ENCODE measurements around the gene SLC6A20.

The SLC6A20 gene

DNA sequence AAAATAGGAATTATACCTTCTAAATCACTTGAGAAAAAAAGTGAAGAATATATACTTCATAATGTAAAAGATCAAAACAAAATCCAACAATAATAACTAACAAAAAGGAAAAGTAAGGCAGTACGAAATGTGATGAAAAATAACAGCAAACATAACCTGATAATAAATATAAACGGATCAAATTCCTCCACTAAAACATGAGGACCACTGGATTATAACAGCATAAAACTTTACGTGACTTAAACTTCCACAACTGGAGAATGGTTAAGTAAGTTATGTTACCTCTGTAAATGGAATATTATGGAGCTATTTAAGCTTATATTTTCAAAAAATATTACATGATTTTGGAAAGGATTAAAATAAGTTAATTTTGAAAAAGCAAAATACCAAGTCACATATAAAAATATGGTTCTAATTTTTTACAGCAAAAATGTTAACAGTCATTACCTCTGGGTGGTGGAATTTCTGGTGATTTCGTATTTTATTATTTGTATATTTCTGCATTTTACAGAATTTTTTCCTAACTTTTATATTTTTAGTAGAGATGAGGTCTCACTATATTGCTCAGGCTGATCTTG lies 7.0 kb downstream of the SLC6A20 start:
- DNase-seq, result no peak
- no peak overlapping the region for H2BK12ac ChIP-seq (ENCODE audit: low read length in 2 of 2)
- H3K4ac ChIP-seq (ENCODE audit: low read depth in 1 of 2, low read length in 2 of 2), result no peak overlapping the region
- peaks cover 57 to 65% of the 10 kb centered on the region in 2 experiments for H3K27me3 ChIP-seq (ENCODE audit: control insufficient read depth in 1 of 2, insufficient read depth in 1 of 2, low read length in 2 of 2)
- no peak overlapping the region for H3K4me2 ChIP-seq (ENCODE audit: low read length, poor library complexity, severe bottlenecking)
- H3K4me3 ChIP-seq (ENCODE audit: insufficient read depth in 1 of 2, low read depth in 1 of 2, low read length in 2 of 2), result no peak overlapping the region
- no peak overlapping the region for H3K14ac ChIP-seq (ENCODE audit: low read length in 2 of 2)
- peaks cover 27% of the 10 kb centered on the region for H3K9me3 ChIP-seq (ENCODE audit: control insufficient read depth, low read length)
- H4K8ac ChIP-seq (ENCODE audit: low read length), result no peak overlapping the region
- H2AFZ ChIP-seq (ENCODE audit: low read depth, low read length), result no peak overlapping the region
- H3K79me1 ChIP-seq (replicated peaks; ENCODE audit: low read length, poor library complexity, severe bottlenecking), result no peaks in the 10 kb centered on the region
- no peak overlapping the region for H3K23ac ChIP-seq (ENCODE audit: low read length in 2 of 2)
- no peak overlapping the region for H3K9ac ChIP-seq (ENCODE audit: low read length)
- H3K36me3 ChIP-seq (ENCODE audit: control insufficient read depth in 1 of 2, insufficient read depth in 2 of 2, low read depth in 1 of 2, low read length in 2 of 2), result no peaks in the 10 kb centered on the region
- no peak overlapping the region for H2BK5ac ChIP-seq (ENCODE audit: low read depth, low read length, poor library complexity, severe bottlenecking)
- WGBS, result no CpG with 5 or more reads among the region's 4 CpGs
- H2BK15ac ChIP-seq (ENCODE audit: low read depth, poor library complexity, severe bottlenecking), result no peak overlapping the region
- H3K4me1 ChIP-seq (ENCODE audit: control insufficient read depth, insufficient read depth, low read depth, low read length), result no peaks in the 10 kb centered on the region
- no peak overlapping the region for H2BK120ac ChIP-seq (ENCODE audit: low read depth, low read length)
- H2AK5ac ChIP-seq (ENCODE audit: low read length, severe bottlenecking), result no peak overlapping the region
- H3K18ac ChIP-seq (ENCODE audit: low read depth in 1 of 2, low read length in 2 of 2), result no peak overlapping the region
- H3K27ac ChIP-seq (ENCODE audit: low read length, poor library complexity, severe bottlenecking), result no peak overlapping the region
- no peak overlapping the region for H4K91ac ChIP-seq (ENCODE audit: low read length)

GRCh38 chr3:45787551-45787950 lies 8.8 kb downstream of the SLC6A20 start:
- Histone ChIP-seq H3K4me3 (ENCODE audit: insufficient read depth in 1 of 2, low read depth in 1 of 2, low read length in 2 of 2) (no peak overlapping the region), H2BK120ac (ENCODE audit: low read depth, low read length) (no peak overlapping the region), H3K36me3 (ENCODE audit: control insufficient read depth in 1 of 2, insufficient read depth in 2 of 2, low read depth in 1 of 2, low read length in 2 of 2) (no peaks in the 10 kb centered on the region), H2AK5ac (ENCODE audit: low read length, severe bottlenecking) (no peak overlapping the region), H3K27ac (ENCODE audit: low read length, poor library complexity, severe bottlenecking) (no peak overlapping the region), H3K9me3 (ENCODE audit: control insufficient read depth, low read length) (peaks cover 28% of the 10 kb centered on the region), H3K4ac (ENCODE audit: low read depth in 1 of 2, low read length in 2 of 2) (no peak overlapping the region), H2BK12ac (ENCODE audit: low read length in 2 of 2) (no peak overlapping the region), H3K9ac (ENCODE audit: low read length) (no peak overlapping the region), H2BK5ac (ENCODE audit: low read depth, low read length, poor library complexity, severe bottlenecking) (no peak overlapping the region), H4K8ac (ENCODE audit: low read length) (no peak overlapping the region), H3K14ac (ENCODE audit: low read length in 2 of 2) (no peak overlapping the region), H3K27me3 (ENCODE audit: control insufficient read depth in 1 of 2, insufficient read depth in 1 of 2, low read length in 2 of 2) (peaks cover 45 to 61% of the 10 kb centered on the region in 2 experiments), H3K23ac (ENCODE audit: low read length in 2 of 2) (no peak overlapping the region), H3K18ac (ENCODE audit: low read depth in 1 of 2, low read length in 2 of 2) (no peak overlapping the region), H3K79me1 (replicated peaks; ENCODE audit: low read length, poor library complexity, severe bottlenecking) (no peaks in the 10 kb centered on the region), H2BK15ac (ENCODE audit: low read depth, poor library complexity, severe bottlenecking) (no peak overlapping the region), H3K4me2 (ENCODE audit: low read length, poor library complexity, severe bottlenecking) (no peak overlapping the region), H3K4me1 (ENCODE audit: control insufficient read depth, insufficient read depth, low read depth, low read length) (no peaks in the 10 kb centered on the region), H2AFZ (ENCODE audit: low read depth, low read length) (no peak overlapping the region), H4K91ac (ENCODE audit: low read length) (no peak overlapping the region)
- WGBS, result 100% methylated on average over 1 of the region's 2 CpGs
- DNase-seq, result no peak

DNA sequence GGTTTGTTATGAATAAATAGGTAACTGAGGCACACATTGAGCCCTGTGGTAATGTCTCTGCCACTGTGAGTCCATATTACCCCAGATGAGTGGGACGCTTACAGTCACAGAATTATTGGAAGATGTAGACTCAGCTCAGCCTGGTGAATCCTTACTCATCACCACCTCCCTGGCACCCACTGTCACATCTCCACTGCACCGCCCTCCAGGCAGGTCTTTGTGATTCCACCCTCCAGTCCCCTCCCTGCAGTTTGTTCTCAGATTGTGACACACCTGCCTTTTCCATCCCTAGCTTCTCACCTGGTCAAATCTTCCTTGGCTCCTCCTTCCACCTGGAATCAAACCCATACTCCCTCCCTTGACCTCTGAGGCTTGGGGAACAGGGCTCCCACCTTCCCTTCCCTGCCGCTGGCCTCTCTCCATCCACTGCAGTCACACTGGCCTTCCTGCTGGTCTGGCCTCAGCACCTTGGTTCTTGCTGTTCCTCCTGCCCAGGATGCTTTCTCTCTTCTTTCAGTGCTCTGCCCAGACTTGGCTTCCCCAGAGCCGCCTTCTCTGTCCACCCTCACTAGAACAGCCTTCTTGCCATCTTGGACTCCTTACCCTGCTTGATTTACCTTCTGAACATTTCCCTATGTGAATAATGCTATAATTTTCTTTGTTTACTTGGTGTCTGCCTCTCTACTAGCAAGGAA lies 9.4 kb downstream of the SLC6A20 start:
- H3K27ac ChIP-seq (ENCODE audit: low read length, poor library complexity, severe bottlenecking), result no peak overlapping the region
- H2BK12ac ChIP-seq (ENCODE audit: low read length in 2 of 2), result no peak overlapping the region
- H3K4me3 ChIP-seq (ENCODE audit: insufficient read depth in 1 of 2, low read depth in 1 of 2, low read length in 2 of 2), result no peak overlapping the region
- no peaks in the 10 kb centered on the region for H3K36me3 ChIP-seq (ENCODE audit: control insufficient read depth in 1 of 2, insufficient read depth in 2 of 2, low read depth in 1 of 2, low read length in 2 of 2)
- H3K9ac ChIP-seq (ENCODE audit: low read length), result no peak overlapping the region
- DNase-seq, result no peak
- H2BK15ac ChIP-seq (ENCODE audit: low read depth, poor library complexity, severe bottlenecking), result no peak overlapping the region
- H2AFZ ChIP-seq (ENCODE audit: low read depth, low read length), result no peak overlapping the region
- no peak overlapping the region for H3K18ac ChIP-seq (ENCODE audit: low read depth in 1 of 2, low read length in 2 of 2)
- H2AK5ac ChIP-seq (ENCODE audit: low read length, severe bottlenecking), result no peak overlapping the region
- no peak overlapping the region for H4K91ac ChIP-seq (ENCODE audit: low read length)
- WGBS, result 69% methylated on average over 4 of the region's 4 CpGs
- no peak overlapping the region for H3K14ac ChIP-seq (ENCODE audit: low read length in 2 of 2)
- H3K4ac ChIP-seq (ENCODE audit: low read depth in 1 of 2, low read length in 2 of 2), result no peak overlapping the region
- no peak overlapping the region for H3K4me2 ChIP-seq (ENCODE audit: low read length, poor library complexity, severe bottlenecking)
- H3K79me1 ChIP-seq (replicated peaks; ENCODE audit: low read length, poor library complexity, severe bottlenecking), result no peaks in the 10 kb centered on the region
- H3K27me3 ChIP-seq (ENCODE audit: control insufficient read depth in 1 of 2, insufficient read depth in 1 of 2, low read length in 2 of 2), result peaks cover 42 to 61% of the 10 kb centered on the region in 2 experiments
- H3K9me3 ChIP-seq (ENCODE audit: control insufficient read depth, low read length), result peaks cover 28% of the 10 kb centered on the region
- H2BK120ac ChIP-seq (ENCODE audit: low read depth, low read length), result no peak overlapping the region
- no peak overlapping the region for H4K8ac ChIP-seq (ENCODE audit: low read length)
- no peak overlapping the region for H3K23ac ChIP-seq (ENCODE audit: low read length in 2 of 2)
- H3K4me1 ChIP-seq (ENCODE audit: control insufficient read depth, insufficient read depth, low read depth, low read length), result no peaks in the 10 kb centered on the region
- no peak overlapping the region for H2BK5ac ChIP-seq (ENCODE audit: low read depth, low read length, poor library complexity, severe bottlenecking)

GRCh38 chr3:45785605-45786150 lies 10.7 kb downstream of the SLC6A20 start:
- Histone ChIP-seq H3K23ac (ENCODE audit: low read length in 2 of 2) (no peak overlapping the region), H2BK5ac (ENCODE audit: low read depth, low read length, poor library complexity, severe bottlenecking) (no peak overlapping the region), H3K4me3 (ENCODE audit: insufficient read depth in 1 of 2, low read depth in 1 of 2, low read length in 2 of 2) (no peak overlapping the region), H3K4me1 (ENCODE audit: control insufficient read depth, insufficient read depth, low read depth, low read length) (peaks cover 2% of the 10 kb centered on the region), H2BK12ac (ENCODE audit: low read length in 2 of 2) (no peak overlapping the region), H2BK15ac (ENCODE audit: low read depth, poor library complexity, severe bottlenecking) (no peak overlapping the region), H3K79me1 (replicated peaks; ENCODE audit: low read length, poor library complexity, severe bottlenecking) (no peaks in the 10 kb centered on the region), H2AFZ (ENCODE audit: low read depth, low read length) (no peak overlapping the region), H3K4me2 (ENCODE audit: low read length, poor library complexity, severe bottlenecking) (no peak overlapping the region), H3K9ac (ENCODE audit: low read length) (no peak overlapping the region), H4K8ac (ENCODE audit: low read length) (no peak overlapping the region), H3K27ac (ENCODE audit: low read length, poor library complexity, severe bottlenecking) (no peak overlapping the region), H3K36me3 (ENCODE audit: control insufficient read depth in 1 of 2, insufficient read depth in 2 of 2, low read depth in 1 of 2, low read length in 2 of 2) (no peaks in the 10 kb centered on the region), H2BK120ac (ENCODE audit: low read depth, low read length) (no peak overlapping the region), H3K4ac (ENCODE audit: low read depth in 1 of 2, low read length in 2 of 2) (no peak overlapping the region), H4K91ac (ENCODE audit: low read length) (no peak overlapping the region), H3K9me3 (ENCODE audit: control insufficient read depth, low read length) (peaks cover 28% of the 10 kb centered on the region), H2AK5ac (ENCODE audit: low read length, severe bottlenecking) (no peak overlapping the region), H3K18ac (ENCODE audit: low read depth in 1 of 2, low read length in 2 of 2) (no peak overlapping the region), H3K27me3 (ENCODE audit: control insufficient read depth in 1 of 2, insufficient read depth in 1 of 2, low read length in 2 of 2) (peaks cover 37 to 60% of the 10 kb centered on the region in 2 experiments), H3K14ac (ENCODE audit: low read length in 2 of 2) (peak overlapping the region in 1 of 2 experiments; percentile 26)
- 88% methylated on average over 3 of the region's 3 CpGs for WGBS
- DNase-seq, result no peak

Data from mesenchymal stem cell (in vitro differentiated cells and primary cell).